SIG-M5 treated with dmso at 0.1 percent for 504 hours (cell line): ENCODE results near the gene HPDL.
"Not testable (repeated sequence)": the region's sequence is repeated elsewhere in the genome, so short reads cannot be mapped to it uniquely, and the experiment has no call there.

ENCODE experiments used
- DNase-seq: peaks from one replicate; lab custom pipeline; 2025; ENCODE audit not compliant: unreplicated experiment; lab: John Stamatoyannopoulos, UW

HPDL gene

DNA sequence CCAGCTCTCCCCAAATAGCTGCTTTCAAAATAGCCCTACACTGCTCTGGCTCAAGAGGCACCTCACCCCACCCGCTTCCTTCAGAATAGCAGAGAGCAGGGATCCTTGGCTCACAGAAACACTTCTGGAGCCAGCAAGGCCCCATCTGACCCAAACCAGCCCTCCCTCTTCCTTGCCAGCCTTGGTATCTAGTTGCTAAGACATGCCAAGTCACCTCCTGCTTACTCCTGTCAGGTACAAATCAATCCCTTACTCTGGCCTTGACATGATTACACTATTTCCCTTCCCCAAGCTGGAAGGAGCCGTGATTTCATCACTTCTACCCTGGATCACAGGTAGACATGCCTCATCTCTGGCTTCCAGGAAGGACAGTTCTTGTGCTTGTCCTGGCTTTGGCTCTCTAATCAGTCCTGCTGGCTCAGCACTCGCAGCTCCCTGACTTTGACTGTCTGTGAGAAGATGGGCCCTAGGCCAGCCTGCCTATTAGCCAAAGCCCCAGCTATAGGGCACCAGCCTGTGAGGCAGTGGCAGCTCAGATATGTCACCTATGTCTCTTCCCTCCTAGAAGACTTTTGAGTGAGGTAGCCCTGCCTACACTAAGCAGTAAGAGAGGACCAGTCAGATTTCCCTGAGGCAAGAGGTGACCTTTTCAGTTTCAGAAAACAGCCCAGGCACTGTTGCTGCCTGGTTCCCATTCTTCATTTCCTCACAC lies 22.4 kb downstream of the HPDL start:
- DNase-seq: no peak

DNA sequence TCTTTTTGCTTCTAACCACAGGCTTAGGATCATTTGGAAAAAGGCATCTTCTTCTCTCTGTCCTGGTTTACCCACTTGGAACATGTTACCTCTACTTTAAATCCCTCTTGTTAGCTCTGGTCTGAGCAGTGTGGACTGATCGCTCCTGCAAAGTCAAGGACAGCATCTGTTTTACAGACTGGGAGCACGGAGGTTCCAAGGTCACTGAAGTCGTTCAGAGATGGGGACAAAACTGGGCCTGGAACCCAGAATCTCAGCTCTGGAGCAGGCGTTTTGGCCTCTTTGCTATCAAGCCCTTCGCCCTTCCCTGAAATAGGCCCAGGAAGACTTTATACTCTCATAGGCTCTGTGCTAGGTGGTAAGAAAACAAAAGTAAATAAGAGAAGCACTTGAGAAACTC lies 24.8 kb downstream of the HPDL start:
- DNase-seq: no peak

DNA sequence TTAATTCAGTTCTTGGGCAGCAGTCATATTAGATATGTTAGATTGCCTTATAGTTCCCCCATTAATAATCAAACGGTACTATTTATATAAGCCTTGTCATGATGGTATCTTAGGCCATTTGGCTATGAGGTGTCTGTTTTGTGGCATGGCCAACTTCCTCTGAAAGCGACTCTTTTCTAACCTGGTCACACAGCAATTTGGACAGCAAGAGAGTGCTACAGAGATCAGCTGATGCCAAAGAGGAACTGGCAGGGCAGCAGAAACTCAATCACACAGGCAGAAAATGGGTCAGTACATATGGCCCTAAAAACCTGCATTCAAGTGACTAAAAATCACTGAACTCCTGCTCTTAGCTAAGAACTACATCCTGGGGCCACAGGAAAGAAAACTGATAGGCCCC lies 27.0 kb downstream of the HPDL start:
- DNase-seq: no peak

DNA sequence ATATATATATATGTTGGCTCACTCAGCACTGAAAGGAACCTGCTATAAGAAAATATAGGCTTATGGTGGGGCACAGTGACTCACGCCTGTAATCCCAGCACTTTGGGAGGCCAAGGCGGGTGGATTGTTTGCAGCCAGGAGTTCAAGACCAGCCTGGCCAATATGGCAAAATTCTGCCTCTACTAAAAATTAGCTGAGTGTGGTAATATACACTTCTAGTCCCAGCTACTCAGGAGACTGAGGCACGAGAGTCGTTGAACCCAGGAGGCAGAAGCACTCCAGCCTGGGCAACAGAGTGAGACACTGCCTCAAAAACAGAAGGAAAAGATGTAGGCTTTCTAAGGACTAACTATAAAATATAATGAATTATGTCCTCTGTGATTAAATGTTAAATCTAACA lies 28.1 kb downstream of the HPDL start:
- no peak for DNase-seq

DNA sequence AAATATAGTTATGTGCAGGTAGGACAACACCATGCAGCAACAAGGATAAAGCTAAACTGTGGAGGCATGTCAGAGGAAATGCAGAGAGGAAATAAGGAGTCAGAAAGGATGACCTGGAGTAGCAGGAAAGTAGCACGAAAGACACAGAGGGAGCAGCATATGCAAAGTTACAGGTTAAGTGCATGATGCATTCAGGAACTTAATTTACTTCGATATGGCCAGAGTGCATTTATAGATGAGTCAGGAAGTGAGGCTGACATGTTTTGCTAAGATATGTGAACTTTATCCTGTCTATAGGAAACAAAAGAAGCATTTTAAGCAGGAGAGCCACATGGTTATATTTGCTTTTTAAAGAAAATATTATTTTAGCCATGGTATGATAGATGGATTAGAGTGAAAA lies 29.0 kb downstream of the HPDL start:
- no peak for DNase-seq

DNA sequence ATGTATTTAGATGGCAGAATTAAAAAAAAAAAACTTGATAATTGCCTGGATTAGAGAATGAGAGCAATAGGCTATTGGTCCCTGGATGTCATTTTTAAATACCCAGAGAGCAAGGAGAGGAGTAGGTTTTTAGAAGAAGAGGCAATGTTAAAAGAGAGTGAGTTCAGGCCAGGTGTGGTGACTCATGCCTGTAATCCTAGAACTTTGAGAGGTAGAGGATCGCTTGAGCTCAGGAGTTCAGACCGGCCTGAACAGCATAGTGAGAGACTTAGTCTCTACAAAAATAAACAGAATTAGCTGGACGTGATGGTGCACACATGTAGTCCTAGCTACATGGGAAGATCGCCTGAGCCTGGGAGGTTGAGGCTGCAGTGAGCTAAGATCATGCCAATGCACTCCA lies 29.5 kb downstream of the HPDL start:
- DNase-seq: no peak

DNA sequence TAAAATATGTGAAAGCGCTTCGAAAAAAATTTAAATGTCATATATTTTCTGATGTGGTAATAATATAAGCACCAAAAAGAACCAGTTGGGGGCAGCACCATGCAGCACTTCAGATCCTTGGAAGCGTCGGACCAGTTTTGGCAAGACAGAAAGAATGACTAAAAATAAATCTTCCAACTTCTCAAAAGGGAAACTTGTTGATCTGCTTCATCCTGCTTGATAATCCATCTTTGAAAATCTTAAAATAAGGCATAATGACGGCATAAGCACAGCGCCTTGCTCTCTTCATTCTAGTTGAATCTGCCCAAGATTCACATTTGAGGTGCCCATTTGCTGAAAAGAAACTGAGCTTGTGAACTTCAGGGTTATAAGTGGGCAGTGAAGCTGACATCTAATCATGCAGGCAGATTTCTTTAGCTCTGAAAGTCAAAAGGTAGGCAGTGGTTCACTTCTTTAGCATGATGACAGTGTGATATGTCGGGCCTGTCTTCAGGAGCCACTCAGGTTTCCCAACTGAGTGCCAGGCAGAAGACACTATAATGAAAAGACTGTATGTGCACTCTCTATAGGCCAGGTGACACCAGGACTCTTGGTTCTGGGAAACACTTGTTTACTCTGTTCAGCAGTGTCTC lies 33.3 kb downstream of the HPDL start:
- peak; percentile 65 for DNase-seq

DNA sequence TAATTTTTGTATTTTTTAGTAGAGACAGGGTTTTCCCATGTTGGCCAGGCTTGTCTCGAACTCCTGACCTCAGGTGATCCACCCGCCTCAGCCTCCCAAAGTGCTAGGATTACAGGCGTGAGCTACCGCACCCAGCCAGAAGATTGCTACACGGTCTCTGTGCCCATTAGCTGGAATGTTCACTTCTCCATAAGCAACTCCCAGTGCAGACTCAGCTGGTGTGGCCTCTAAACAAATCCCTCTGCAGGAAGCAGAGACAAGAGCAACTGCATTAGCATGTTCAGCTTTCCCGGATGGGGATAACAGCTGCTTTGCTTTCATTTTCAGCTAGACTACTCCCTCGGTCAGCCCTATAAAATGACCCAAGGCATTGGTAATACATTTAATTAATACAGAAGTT lies 34.3 kb downstream of the HPDL start:
- not testable (repeated sequence) for DNase-seq

DNA sequence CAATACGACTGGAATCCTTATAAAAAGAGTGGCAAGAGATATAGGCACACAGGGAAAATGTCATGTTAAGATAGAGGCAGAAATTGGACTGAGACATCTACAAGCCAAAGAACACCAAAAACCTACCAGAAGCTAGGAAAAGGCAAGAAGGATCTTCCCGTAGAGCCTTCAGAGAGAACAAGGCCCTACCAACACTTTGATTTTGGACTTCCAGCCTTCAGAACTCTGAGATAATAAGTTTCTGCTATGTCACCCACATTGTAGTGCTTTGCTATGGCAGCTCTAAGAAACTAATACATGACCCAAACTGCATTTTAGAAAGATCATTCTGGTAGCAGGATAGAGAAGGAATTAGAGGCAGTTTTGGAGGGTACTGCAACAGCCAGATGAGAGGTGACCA lies 37.6 kb downstream of the HPDL start:
- no peak for DNase-seq

DNA sequence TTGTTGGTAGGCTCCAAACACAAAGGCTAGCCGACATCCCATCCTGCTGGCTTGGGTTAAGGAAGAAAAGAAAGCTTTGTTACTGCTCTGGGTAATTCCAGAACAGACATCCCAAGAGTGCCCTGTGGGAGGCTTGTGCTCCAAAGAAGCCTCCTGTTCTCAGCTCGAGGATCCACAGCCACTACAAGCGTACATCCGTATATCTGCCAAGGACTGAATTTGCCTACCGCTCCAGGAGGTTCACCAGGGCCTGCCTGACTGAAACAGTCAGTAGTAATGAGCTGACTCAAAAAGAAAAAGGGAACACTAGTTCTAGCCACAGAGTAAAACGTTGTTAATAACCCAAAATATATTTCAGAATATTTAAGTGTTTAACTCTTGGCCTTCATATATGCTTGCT lies 38.4 kb downstream of the HPDL start:
- DNase-seq: no peak

DNA sequence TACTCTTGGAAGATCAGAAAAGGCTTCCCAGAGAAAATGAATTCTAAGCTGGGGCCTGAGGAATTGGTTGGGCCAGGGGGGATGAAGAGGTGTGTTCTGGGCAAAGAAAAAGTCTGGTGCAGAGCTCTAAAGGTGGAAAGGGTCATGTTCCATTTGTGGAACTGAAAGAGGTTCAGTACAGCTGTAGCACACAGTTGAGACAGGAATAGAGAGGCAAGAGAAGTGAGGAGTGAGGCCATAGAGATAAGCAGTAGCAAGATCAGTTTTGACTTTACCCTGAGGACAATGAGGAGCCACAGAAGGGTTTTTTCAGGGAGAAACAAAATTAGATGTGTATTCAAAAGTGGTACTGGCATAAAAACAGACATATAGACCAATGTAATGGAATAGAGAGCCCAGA lies 43.9 kb downstream of the HPDL start:
- no peak for DNase-seq

DNA sequence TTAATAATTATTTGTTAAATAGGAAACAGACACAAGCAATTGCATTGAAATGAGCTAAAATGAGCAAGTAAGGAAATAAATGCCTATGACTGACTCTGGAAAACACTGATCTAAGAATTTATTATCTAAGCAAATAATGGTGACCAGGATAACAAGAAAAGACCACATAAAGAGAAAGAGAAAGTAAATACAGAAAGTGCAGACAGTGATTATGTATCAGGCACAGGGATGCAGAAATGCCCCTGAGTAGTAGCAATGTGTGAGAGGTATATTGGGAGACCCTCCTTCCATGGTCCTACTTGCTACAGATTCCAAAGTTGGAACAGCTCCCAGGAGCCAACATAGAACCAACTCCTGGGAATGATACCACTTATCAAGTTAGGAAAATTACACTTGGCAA lies 46.9 kb downstream of the HPDL start:
- no peak for DNase-seq

DNA sequence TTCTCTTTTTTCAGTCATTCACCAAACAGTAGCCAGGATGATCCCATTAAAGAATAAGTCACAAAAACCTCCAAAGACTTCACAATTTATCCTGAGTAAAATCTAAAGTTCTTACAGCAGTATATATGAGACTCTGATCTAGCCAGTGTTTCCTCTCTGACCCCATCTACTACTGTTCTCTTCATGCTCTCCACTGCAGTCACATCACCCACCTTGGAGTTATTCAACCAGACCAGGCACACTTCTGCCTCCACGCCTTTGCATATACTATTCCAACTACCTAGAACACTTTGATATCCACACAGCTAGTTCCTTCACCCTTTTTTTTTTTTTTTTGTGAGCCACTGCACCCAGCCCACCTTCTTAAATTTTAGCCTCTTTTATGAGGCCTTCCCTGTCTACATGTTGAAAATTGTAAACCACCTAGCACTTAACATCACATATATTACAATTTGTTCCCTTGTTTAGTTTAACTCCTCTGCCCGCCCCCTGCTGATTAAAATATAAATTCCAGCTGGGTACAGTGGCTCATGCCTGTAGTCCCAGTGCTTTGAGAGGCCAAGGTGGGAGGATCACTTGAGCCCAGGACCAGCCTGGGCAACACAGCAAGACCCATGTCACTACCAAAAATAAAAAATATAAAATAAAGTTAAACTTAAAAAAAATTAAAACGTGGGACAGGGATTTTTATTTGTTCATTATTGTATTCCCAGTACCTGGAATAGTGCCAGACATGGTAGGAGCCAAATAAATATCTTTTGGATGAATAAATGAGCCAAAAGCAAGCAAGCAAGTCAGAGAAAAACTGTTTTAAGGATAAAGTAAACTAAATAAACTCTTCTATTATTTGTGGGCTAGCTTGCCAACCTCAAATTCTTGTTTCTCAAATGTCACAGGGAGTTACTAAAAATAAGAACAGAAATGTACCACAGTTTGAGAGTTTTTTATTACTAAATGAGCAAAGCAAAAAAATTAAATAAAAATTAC lies 48.7 kb downstream of the HPDL start:
- DNase-seq: no peak

DNA sequence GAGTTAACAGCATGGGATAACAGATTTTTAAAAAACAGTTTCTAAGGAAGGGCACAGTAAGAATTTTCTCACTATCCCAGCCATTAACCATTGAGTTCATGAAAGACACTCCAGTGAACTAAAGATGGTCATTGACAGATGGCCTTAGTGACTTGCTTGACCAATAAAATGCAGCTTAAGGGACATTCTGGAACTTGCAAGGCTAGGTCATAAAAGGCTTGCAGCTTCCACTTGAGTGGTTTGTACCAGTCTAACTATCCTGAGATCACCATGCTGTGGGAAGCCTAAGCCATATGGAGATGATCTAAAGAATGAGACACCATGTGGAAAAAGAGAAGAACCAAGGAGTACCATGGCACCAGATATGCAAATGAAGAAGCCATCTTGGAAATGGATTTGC lies 51.5 kb downstream of the HPDL start:
- no peak for DNase-seq
